GM15510 (cell line): ENCODE data around the gene GRIN1.

Experiments
- POLR2A ChIP-seq: IDR thresholded peaks from 3 replicates; pipeline ENCODE4 v1.6.1; 2011; ENCODE audit warnings: borderline replicate concordance; ENCODE audit not compliant: insufficient read length; ENCODE audit errors: extremely low read depth

The GRIN1 gene

GRCh38 chr9:137194909-137195308, 56.0 kb downstream of the GRIN1 start:
- TF ChIP-seq POLR2A, result no peak

- TF ChIP-seq POLR2A, result no peak
These were observed 56.7 kb downstream of the GRIN1 start for GRCh38 chr9:137195525-137196220.

- no peak for TF ChIP-seq POLR2A
These were observed 59.3 kb downstream of the GRIN1 start for GRCh38 chr9:137198051-137198901.

GRCh38 chr9:137198902-137199283, 59.9 kb downstream of the GRIN1 start:
- TF ChIP-seq POLR2A, result no peak

GRCh38 chr9:137199411-137200121, 60.6 kb downstream of the GRIN1 start:
- no peak for TF ChIP-seq POLR2A

GRCh38 chr9:137200311-137201204, 61.6 kb downstream of the GRIN1 start, which contains the start of gene TPRN:
TSS of gene TPRN (minus strand) at chr9:137200741. CDS start at chr9:137200711, 30 bp downstream.
- peak; percentile 94 for TF ChIP-seq POLR2A

- TF ChIP-seq POLR2A, result no peak
These were observed 62.4 kb downstream of the GRIN1 start for GRCh38 chr9:137201205-137201868.

- no peak for TF ChIP-seq POLR2A
These were observed 64.0 kb downstream of the GRIN1 start for GRCh38 chr9:137202966-137203365.

- no peak for TF ChIP-seq POLR2A
These were observed 65.8 kb downstream of the GRIN1 start for GRCh38 chr9:137204731-137205125.

GRCh38 chr9:137205126-137206069, 66.4 kb downstream of the GRIN1 start, which contains the start of the genes NDOR1 and TMEM203:
TSS of gene NDOR1 (plus strand) at chr9:137205700. CDS start at chr9:137205778, 78 bp downstream.
TSS of gene TMEM203 (minus strand) at chr9:137205648. CDS start at chr9:137205414, 234 bp downstream.
- peak; percentile 88 for TF ChIP-seq POLR2A

- TF ChIP-seq POLR2A, result no peak
These were observed 67.6 kb downstream of the GRIN1 start for GRCh38 chr9:137206602-137207001.

GRCh38 chr9:137211532-137211931, 72.6 kb downstream of the GRIN1 start:
- TF ChIP-seq POLR2A, result no peak
